HG02678 (cell line): Measurements from ENCODE around the gene HSPA8.
A peak's percentile ranks its signal among the peaks of the same experiment; 100 is the strongest.
"Not testable (repeated sequence)": the region's sequence is repeated elsewhere in the genome, so short reads cannot be mapped to it uniquely, and the experiment has no call there.

ENCODE experiments used
- ATAC-seq: cut with Tn5 transposase; IDR thresholded peaks from one replicate; pipeline ENCODE4 v1.9.1; 2021; ENCODE audit warnings: mild to moderate bottlenecking, moderate library complexity; ENCODE audit not compliant: unreplicated experiment

HSPA8 gene

GRCh38 chr11:123072762-123073161 lies 10.8 kb upstream of the HSPA8 start:
- no peak for ATAC-seq

- no peak for ATAC-seq
Observed at GRCh38 chr11:123072332-123072761, 10.4 kb upstream of the HSPA8 start.

- ATAC-seq: peak; percentile 67
Observed at GRCh38 chr11:123069908-123070821, 8.2 kb upstream of the HSPA8 start.

GRCh38 chr11:123065621-123066020 lies 3.7 kb upstream of the HSPA8 start:
- no peak for ATAC-seq

GRCh38 chr11:123063826-123064657 lies 2.1 kb upstream of the HSPA8 start:
- no peak for ATAC-seq

GRCh38 chr11:123062892-123063825 lies 1.2 kb upstream of the HSPA8 start:
- ATAC-seq: peak; percentile 1

GRCh38 chr11:123062158-123062891 lies 389 bp upstream of the HSPA8 start:
- ATAC-seq: peak; percentile 88

GRCh38 chr11:123060277-123061000 lies 1.5 kb downstream of the HSPA8 start:
- ATAC-seq: no peak

GRCh38 chr11:123059041-123059920 lies 2.7 kb downstream of the HSPA8 start:
- not testable (repeated sequence) for ATAC-seq

- ATAC-seq: no peak
Observed at GRCh38 chr11:123057661-123058305, 4.2 kb downstream of the HSPA8 start.

- ATAC-seq: no peak
Observed at GRCh38 chr11:123056835-123057491, 5.0 kb downstream of the HSPA8 start.

- ATAC-seq: no peak
Observed at GRCh38 chr11:123055191-123055901, 6.6 kb downstream of the HSPA8 start.

- peak; percentile 75 for ATAC-seq
Observed at GRCh38 chr11:123054301-123055065, 7.5 kb downstream of the HSPA8 start.

GRCh38 chr11:123052901-123053721 lies 8.8 kb downstream of the HSPA8 start:
- ATAC-seq: no peak

- ATAC-seq: no peak
Observed at GRCh38 chr11:123051634-123052033, 10.3 kb downstream of the HSPA8 start.
